SK-MEL-5 (cell line): ENCODE data around the gene GNAT2. TPM values are rescaled to one million over a fixed set of nuclear protein-coding genes. Genes with fewer than 3 reads are reported as not detected.

Experiments used
- DNase-seq: peaks from one replicate; pipeline ENCODE4 v3.0.0-alpha.2; 2016; ENCODE audit warnings: low read depth, low spot score
- in situ Hi-C: cut with HindIII; loops from 2 replicates; pipeline ENCODE4 v1.10.0; 2016; ENCODE audit warnings: low sequenced_read_pairs, high pct_unique_total_duplicates, low pct_unique_long_range_greater_than_20kb
- total RNA-seq: library from RNA; depleted of rRNA; stranded (reverse); fragments of >200 nt; shearing (Covaris generic); gene quantifications from 2 replicates; pipeline ENCODE4 v1.2.3, GENCODE V29; 2014

Gene GNAT2
- total RNA-seq, 1 experiment from 2014 or later = 0.18 TPM

DNA sequence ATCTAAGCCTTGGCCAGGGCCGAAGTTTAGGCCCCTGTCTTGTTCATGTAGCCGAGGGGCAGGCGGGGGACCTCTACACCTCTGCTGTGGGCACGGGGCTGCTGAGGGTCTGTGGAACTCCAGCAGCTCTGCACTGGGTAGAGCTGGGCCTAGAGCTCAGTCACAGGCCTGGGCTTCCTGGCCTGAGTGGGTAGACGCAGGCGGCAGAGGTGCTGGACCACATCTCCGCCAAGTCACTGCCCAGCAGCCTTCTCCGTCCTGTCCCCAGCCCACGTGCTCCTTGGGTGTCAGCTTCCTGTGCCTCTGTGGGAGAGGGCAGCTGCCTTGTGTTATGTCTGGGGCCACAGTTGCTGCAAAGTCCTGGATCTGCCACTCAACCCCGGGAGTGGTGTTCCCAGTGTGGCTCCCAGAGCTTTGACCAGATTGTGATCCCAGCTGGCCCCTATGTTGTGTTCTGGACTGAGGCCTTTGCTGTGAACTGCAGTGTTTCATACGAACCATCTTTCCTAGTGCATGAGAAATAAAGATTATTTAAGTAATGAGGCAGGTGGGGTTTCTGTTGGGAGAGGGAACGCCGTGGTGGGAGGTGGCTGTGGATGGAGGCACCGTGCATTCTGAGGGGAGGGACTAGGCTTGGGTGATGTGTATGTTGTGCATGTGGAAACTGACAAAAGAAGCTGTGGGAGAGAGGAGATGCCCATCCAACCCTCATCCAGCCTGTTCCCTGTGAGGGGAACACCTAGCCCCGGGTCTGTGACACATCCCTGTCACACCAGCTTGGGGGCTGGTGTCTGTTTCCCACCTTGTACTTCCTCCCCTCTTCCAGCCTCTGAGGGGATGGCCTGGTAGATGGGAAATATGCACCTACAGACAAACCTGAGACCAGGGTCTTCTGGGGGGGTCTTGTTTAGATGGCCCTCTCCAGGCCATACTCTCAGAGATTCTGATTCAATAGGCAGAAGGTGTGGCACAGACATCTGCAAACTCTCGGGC, 12.4 kb upstream of the GNAT2 start:
- in situ Hi-C loops = no loop called here
- DNase-seq = no peak

DNA sequence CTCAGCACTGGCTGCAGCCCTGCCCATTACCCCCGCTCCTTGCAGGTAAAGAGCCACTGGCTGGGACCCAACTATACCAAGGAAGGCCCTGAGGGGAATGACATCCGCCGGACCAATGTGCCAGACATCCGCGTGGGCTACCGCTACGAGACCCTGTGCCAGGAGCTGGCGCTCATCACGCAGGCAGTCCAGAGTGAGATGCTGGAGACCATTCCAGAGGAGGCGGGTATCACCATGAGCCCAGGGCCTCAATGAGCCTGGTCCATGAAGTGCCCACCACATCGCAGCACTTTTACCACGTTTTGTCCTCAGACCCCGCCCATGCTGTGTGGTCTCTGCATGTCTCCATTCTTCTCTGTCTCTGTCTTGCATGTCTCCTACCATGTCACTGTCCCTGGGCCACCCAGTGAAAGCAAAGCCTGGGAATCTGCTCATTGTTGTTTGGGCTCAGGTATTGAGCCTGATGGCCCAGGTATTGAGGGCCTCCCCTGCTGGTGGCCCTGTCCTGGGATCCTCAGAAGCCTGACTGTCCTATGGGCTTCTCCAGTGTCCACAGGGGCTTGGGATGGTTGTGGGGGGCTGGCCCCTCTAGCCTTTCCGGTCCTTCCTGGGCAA, 11.6 kb upstream of the GNAT2 start:
- in situ Hi-C loops = no loop called here
- DNase-seq = no peak

DNA sequence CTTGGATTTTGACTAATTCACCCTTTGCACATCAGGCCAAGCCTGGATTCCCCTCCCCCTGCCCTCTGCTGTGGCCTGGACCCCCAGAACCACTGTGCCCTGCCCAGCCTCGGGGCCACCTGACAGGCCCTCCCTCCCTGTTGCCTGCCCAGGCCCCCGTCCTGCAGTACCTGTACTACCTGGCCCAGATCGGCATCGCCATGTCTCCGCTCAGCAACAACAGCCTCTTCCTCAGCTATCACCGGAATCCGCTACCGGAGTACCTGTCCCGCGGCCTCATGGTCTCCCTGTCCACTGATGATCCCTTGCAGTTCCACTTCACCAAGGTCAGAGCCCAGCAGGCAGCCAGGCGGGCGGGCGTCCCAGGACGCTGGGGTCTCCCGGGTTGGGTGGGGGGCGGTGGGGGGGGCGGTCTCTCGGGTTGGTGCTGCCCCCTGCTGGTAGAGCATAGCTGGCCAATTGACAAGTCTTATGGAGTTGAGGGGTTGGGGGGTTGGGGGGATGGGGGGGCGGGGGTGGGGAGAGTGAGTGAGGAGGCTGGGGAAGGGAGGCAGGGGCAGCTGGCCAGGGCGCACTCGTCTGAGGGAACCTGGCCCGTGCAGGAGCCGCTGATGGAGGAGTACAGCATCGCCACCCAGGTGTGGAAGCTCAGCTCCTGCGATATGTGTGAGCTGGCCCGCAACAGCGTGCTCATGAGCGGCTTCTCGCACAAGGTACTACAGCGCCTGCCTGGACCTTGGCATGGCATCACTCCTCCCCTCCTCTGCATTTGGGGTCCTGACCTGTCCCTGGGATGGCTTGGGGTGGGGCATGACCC, 10.9 kb upstream of the GNAT2 start:
- in situ Hi-C loops = no loop called here
- peak; percentile 20 for DNase-seq

DNA sequence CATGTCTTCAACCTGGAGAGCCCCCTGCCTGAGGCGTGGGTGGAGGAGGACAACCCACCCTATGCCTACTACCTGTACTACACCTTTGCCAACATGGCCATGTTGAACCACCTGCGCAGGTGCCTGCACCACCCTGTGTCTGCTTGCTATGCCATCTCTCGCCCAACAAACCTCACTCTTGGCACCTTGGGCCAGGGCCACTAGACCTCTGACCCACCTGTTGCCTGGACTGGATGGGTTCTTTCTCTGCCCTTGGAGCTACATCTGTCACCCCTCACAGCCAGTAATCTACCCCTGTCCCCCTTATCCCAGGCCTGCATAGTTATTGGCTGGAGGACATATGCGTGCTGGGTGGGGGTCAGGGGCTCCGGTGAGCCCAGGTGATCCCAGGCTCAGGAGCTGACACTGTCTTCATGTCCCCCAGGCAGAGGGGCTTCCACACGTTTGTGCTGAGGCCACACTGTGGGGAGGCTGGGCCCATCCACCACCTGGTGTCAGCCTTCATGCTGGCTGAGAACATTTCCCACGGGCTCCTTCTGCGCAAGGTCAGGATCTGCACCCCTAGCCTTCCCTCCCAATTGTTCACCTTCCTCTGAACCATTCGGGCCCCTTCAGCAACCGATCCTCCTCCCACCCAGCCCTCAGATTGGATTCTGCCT, 10.1 kb upstream of the GNAT2 start:
- no peak for DNase-seq
- in situ Hi-C loops = no loop called here

DNA sequence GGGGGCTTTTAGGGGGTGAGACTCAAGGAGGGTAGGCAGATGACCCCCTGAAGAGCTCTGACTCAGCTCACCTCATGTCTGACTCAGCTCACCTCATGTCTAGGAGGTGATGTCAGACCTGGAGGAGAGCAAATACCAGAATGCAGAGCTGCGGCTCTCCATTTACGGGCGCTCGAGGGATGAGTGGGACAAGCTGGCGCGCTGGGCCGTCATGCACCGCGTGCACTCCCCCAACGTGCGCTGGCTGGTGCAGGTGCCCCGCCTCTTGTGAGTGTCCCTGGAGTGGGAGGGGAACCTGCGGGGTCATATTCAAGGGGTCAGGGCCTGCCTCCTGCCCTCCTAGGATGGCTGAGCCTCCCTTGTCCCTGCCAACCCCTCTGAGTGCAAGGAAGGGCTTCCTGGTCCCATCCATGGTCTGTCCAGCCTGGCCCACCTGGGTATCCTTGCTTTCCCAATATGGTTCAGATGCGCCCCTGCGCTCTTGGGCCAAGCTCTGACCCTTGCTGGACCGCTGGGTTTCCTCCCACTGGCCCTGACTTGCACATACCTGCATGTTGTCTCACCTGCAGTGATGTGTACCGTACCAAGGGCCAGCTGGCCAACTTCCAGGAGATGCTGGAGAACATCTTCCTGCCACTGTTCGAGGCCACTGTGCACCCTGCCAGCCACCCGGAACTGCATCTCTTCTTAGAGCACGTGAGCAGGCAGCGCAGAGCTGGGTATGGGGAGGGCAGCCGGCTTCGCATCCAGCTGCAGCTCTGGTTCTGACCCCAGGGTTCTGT, 9.3 kb upstream of the GNAT2 start:
- in situ Hi-C loops = no loop called here
- no peak for DNase-seq

DNA sequence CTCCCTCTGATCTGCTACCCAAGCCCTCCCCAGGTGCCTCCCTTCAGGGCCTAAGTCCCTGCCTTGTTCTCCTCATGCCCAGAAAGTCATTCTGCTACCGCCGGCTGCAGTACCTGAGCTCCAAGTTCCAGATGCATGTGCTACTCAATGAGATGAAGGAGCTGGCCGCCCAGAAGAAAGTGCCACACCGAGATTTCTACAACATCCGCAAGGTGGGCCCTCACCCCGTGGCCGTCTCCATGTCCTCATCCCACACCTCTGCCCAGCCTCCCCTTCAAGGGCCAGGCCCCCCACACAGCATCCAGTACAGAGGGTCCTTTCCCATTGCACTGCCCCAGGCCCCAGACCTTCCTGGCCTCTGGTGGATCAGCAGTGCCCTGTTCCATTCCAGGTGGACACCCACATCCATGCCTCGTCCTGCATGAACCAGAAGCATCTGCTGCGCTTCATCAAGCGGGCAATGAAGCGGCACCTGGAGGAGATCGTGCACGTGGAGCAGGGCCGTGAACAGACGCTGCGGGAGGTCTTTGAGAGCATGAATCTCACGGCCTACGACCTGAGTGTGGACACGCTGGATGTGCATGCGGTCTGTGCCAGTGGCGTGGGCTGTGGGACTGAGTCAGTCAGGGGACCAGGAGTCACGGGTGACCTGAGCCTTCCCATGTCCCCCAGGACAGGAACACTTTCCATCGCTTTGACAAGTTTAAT, 8.4 kb upstream of the GNAT2 start:
- in situ Hi-C loops = no loop called here
- DNase-seq = no peak

DNA sequence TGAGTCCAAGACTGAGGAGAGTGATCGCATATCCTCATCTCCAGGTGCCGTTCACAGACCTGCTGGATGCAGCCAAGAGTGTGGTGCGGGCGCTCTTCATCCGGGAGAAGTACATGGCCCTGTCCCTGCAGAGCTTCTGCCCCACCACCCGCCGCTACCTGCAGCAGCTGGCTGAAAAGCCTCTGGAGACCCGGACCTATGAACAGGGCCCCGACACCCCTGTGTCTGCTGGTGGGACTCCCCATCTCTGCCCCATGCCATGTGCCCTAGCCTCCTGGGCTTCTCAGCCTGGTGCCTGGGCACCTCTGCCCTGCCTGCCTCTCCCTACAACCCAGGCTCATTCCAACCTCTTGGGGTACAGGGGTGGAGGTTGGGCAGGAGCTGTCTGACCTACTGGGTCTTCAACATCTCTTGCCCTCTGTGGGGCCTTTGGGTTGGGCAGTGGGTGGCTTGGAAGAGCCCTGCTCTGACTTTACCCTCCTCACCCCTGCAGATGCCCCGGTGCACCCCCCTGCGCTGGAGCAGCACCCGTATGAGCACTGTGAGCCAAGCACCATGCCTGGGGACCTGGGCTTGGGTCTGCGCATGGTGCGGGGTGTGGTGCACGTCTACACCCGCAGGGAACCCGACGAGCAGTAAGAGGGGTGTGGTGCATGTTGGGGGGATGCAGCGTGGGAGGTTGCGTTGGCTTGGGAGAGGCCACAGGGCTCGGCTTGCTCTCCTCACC, 7.4 kb upstream of the GNAT2 start:
- no peak for DNase-seq
- in situ Hi-C loops = no loop called here

DNA sequence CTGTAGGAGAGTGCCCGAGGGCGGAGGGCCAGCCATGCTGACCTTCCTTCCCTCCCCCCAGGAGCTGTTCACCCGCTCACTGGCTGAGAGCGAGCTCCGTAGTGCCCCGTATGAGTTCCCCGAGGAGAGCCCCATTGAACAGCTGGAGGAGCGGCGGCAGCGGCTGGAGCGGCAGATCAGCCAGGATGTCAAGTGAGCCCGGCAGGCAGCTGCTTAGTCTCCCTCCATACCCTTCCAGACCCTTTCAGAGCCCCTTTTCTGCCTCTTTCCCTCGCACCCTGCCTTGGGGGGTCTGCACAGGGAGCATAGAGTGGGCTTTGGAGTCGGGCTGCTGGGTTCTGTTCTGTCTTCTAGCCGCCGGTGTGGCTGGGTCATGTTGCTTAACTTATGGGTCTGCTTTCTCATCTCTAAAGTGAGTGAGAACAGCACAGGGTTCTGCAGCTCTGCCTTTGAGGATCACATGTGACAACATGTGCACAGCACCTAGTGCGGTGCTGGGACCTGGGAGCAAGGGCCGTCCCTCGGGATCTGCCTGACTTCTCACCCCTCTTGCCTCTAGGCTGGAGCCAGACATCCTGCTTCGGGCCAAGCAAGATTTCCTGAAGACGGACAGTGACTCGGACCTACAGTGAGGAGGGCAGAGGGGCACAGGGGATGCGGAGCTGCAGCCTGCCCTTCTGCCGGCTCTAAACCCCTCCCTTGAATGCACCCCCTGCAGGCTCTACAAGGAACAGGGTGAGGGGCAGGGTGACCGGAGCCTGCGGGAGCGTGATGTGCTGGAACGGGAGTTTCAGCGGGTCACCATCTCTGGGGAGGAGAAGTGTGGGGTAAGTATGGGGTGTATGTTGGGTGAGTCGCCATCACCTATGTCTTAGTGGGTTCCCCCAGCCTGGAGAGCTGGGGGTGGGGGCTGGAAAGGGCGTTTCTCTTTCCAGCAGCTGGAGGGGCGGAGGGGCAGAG, 6.5 kb upstream of the GNAT2 start:
- in situ Hi-C loops = no loop called here
- no peak for DNase-seq

DNA sequence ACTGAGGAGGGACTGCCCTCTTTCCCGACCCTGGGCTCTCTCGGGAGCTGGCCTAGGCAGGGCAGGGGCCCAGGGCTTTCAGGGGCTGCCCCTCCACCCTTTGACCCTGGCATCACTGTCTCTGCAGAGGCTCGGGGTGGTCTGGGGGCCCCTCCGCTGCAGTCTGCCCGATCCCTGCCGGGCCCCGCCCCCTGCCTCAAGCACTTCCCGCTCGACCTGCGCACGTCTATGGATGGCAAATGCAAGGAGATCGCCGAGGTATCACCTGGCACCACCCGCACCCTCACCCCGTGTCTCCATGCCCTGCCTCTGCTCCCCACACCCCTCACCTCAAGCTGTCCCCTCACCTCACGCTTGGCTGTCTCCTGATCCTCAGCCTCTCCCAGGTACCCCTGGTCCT, 5.8 kb upstream of the GNAT2 start:
- in situ Hi-C loops = no loop called here
- no peak for DNase-seq

DNA sequence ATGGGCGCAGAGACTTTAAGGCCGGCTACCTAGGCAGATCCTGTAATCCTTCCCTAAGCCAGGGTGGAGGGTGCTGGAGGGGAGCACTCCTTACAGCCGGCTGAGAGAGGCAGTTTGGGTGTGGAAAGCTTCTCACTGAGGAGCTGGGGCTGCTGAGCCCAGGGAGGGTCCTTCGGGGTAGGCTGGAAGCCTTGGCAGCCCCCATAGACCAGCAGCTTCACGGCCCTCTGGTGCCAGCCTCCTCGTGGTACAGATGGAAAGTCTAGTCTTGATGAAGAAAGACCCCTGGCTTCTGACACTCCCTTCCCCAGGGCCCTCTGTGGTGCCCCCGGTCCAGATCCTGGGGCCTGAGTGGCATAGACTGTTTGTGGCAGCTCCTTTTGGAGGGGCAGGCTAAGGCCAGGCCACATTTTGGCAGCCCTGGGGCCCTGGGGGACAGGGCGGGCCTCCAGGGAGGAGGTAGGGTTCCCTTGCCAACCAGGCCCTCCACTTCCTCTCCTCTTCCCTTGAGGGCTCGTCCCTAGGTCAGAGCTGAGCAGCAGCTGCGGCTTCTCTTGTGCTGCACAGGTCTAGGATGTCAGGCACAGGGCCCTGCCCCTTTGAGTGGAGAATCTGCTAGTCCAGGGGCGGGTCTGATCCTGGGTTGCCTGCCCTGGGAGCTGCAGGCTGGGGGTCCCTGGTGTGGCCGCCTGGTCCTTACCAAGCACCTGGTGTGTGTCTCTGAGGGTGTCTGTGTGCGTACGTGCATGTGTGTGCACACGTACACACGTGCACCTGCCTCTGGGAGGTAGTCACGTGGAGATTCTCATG, 5.0 kb upstream of the GNAT2 start:
- no peak for DNase-seq
- in situ Hi-C loops = no loop called here

DNA sequence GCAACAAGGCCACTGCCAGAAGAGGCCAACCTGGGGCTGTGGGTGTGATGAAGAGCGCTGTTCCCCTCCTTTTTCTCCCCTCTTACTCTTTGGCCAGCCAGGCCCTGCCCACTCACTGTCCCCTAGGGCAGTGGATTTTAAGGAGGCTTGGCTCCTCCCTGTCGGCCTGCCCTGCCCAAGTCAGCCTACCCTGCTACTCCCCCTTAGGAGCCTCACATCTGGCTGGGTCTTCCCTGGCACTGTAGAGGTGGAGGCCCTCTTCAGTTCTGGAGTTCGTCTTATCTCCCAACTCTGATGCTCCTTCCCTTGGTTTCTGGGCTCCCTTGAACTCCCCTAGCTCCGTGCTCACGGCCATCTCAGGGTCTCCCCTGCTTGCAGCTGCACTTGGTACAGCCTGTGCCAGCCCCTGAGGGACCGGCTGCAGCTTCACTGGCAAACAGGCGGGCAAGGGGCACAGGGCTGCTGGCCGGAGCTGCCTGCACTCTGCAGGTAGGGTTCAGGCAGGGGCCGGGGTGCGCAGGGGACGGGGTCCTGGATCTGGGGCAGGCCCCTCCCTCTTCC, 4.3 kb upstream of the GNAT2 start:
- no peak for DNase-seq
- in situ Hi-C loops = no loop called here

DNA sequence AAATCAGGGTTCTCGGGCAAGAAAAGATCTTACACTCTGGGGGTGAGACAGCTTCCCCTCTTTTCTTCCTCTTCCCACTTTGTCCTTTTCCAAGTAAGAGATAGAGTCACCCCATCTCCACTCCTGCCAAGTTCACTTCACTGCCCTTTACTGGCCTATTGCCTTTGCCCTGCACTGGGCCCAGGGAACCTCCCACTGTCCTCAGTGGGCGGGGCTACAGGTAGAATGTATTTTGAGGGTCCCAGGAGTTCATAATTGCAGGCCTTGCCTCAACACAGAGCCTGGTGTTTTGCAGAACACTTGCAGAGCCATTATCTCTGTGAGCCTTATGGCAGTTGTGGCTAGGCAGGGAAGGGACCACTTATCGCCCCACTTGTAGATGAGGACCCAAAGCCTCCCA, 3.5 kb upstream of the GNAT2 start:
- in situ Hi-C loops = no loop called here
- DNase-seq = no peak

DNA sequence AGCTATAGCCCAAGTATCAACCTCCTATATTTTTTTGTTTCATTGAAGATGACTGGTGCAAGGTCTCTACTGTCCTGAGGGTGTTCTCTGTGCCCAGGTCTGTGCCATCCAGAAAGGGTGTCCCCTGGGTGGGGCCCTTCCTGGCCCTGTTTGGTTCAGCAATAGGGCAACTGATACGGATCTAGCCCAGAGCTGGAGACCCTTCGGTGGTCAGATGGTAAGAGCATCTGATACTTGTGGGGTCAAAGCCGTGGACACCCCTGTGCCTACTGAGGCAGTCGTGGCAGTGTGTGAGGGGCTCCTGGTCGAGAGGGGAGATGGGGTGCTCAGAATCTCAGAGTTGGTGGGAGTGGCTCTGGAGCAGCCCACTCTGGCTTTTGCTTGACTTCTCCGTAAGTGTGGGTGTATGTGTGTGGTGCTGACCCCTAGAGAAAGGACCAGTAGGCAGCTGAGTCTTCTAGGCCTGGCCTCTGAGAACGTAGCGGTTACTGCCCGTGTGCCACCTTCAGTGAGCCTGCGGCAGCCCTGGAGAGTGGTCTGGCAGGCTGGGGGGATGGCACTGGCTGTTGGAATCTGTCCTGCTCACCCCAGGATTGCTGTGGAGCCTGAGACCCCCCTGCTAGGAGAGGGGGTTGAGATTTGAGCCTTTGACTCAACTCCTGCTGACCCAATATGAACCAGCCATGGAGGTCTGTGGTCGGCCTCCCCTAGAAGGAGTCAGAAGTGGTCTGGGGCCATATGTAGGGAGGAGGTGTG, 2.9 kb upstream of the GNAT2 start:
- in situ Hi-C loops = no loop called here
- DNase-seq = no peak
